T-helper 22 cell (primary cell): ENCODE measurements around the gene POLR2H.

Source experiments
- DNase-seq: peaks from one replicate; pipeline ENCODE4 v3.0.0-alpha.2; 2020; ENCODE audit warnings: low read depth

Gene POLR2H

GRCh38 chr3:184387174-184387714 is 25.7 kb downstream of the POLR2H start:
- no peak for DNase-seq

GRCh38 chr3:184388164-184388935 is 26.8 kb downstream of the POLR2H start:
- DNase-seq, result no peak

GRCh38 chr3:184388936-184389230 is 27.4 kb downstream of the POLR2H start:
- DNase-seq, result no peak

GRCh38 chr3:184389384-184389783 is 27.9 kb downstream of the POLR2H start:
- no peak for DNase-seq

GRCh38 chr3:184389935-184390528 is 28.5 kb downstream of the POLR2H start:
- no peak for DNase-seq

- DNase-seq, result no peak
Measured at GRCh38 chr3:184391266-184391665, 29.8 kb downstream of the POLR2H start.

- DNase-seq, result no peak
Measured at GRCh38 chr3:184395320-184395660, 33.8 kb downstream of the POLR2H start.

- no peak for DNase-seq
Measured at GRCh38 chr3:184399410-184399809, 37.9 kb downstream of the POLR2H start.

GRCh38 chr3:184405075-184406030 is 43.8 kb downstream of the POLR2H start:
- no peak for DNase-seq

GRCh38 chr3:184409331-184409926 is 47.9 kb downstream of the POLR2H start:
- no peak for DNase-seq

- DNase-seq, result no peak
Measured at GRCh38 chr3:184409946-184410500, 48.5 kb downstream of the POLR2H start.

GRCh38 chr3:184414418-184415202 is 53.1 kb downstream of the POLR2H start:
- DNase-seq, result no peak

- no peak for DNase-seq
Measured at GRCh38 chr3:184415203-184415490, 53.6 kb downstream of the POLR2H start.

- DNase-seq, result peak; percentile 14
Measured at GRCh38 chr3:184417619-184418327, 56.3 kb downstream of the POLR2H start.
